T-helper 22 cell (primary cell): ENCODE measurements around the gene FUCA1.
A peak's percentile ranks its signal among the peaks of the same experiment; 100 is the strongest.
"Not testable (repeated sequence)": the region's sequence is repeated elsewhere in the genome, so short reads cannot be mapped to it uniquely, and the experiment has no call there.

Experiments
- DNase-seq: peaks from one replicate; pipeline ENCODE4 v3.0.0-alpha.2; 2020; ENCODE audit warnings: low read depth

The FUCA1 gene

GRCh38 chr1:23837908-23838307, 30.2 kb downstream of the FUCA1 start:
- no peak for DNase-seq

- no peak for DNase-seq
These were observed 32.1 kb downstream of the FUCA1 start for GRCh38 chr1:23836037-23836436.

- DNase-seq, result not testable (repeated sequence)
These were observed 33.9 kb downstream of the FUCA1 start for GRCh38 chr1:23834156-23834555.

- DNase-seq, result no peak
These were observed 40.4 kb downstream of the FUCA1 start for GRCh38 chr1:23827717-23828116.

- DNase-seq, result not testable (repeated sequence)
These were observed 41.5 kb downstream of the FUCA1 start for GRCh38 chr1:23826590-23826989.

GRCh38 chr1:23825762-23826522, 42.1 kb downstream of the FUCA1 start:
- no peak for DNase-seq

- DNase-seq, result peak; percentile 79
These were observed 42.9 kb downstream of the FUCA1 start, which contains the start of gene HMGCL for GRCh38 chr1:23825076-23825761. TSS of gene HMGCL (minus strand) at chr1:23825429. CDS start at chr1:23825415, 14 bp downstream.

GRCh38 chr1:23824711-23825075, 43.4 kb downstream of the FUCA1 start:
- DNase-seq, result no peak

GRCh38 chr1:23823767-23824166, 44.3 kb downstream of the FUCA1 start:
- no peak for DNase-seq

- no peak for DNase-seq
These were observed 50.5 kb downstream of the FUCA1 start for GRCh38 chr1:23817633-23818032.

GRCh38 chr1:23816906-23817305, 51.2 kb downstream of the FUCA1 start:
- no peak for DNase-seq

GRCh38 chr1:23816361-23816760, 51.7 kb downstream of the FUCA1 start:
- no peak for DNase-seq

- DNase-seq, result no peak
These were observed 54.1 kb downstream of the FUCA1 start for GRCh38 chr1:23814016-23814415.

- no peak for DNase-seq
These were observed 57.1 kb downstream of the FUCA1 start for GRCh38 chr1:23810818-23811540.

GRCh38 chr1:23809751-23810171, 58.3 kb downstream of the FUCA1 start:
- DNase-seq, result peak; percentile 64

GRCh38 chr1:23807453-23807852, 60.6 kb downstream of the FUCA1 start:
- no peak for DNase-seq

GRCh38 chr1:23806280-23806679, 61.8 kb downstream of the FUCA1 start:
- DNase-seq, result no peak

- no peak for DNase-seq
These were observed 63.1 kb downstream of the FUCA1 start for GRCh38 chr1:23805025-23805424.

- DNase-seq, result no peak
These were observed 63.8 kb downstream of the FUCA1 start for GRCh38 chr1:23804183-23804835.

GRCh38 chr1:23803674-23804073, 64.4 kb downstream of the FUCA1 start:
- no peak for DNase-seq

- DNase-seq, result not testable (repeated sequence)
These were observed 65.2 kb downstream of the FUCA1 start for GRCh38 chr1:23802809-23803342.

- no peak for DNase-seq
These were observed 66.2 kb downstream of the FUCA1 start for GRCh38 chr1:23801876-23802275.
